Brain microvascular endothelial cell (primary cell): ENCODE results near the gene COA8.
"Not testable (repeated sequence)": the region's sequence is repeated elsewhere in the genome, so short reads cannot be mapped to it uniquely, and the experiment has no call there.

Source experiments
- DNase-seq: peaks from one replicate; pipeline ENCODE4 v3.0.0-alpha.2; 2020
- H3K27ac ChIP-seq: fragments of 250-450 bp; sonication (Bioruptor Pico); 2 replicates; pipeline ENCODE4 v1.5.1; 2020; ENCODE audit warnings: mild to moderate bottlenecking, moderate library complexity
- H3K27me3 ChIP-seq: fragments of 250-450 bp; sonication (Bioruptor Pico); replicated peaks from 2 replicates; pipeline ENCODE4 v1.5.1; 2020; ENCODE audit warnings: mild to moderate bottlenecking
- H3K36me3 ChIP-seq: fragments of 250-450 bp; sonication (Bioruptor Pico); replicated peaks from 2 replicates; pipeline ENCODE4 v1.5.1; 2020; ENCODE audit warnings: mild to moderate bottlenecking
- H3K4me3 ChIP-seq: 2 replicates; pipeline ENCODE4 v1.5.1; 2011; ENCODE audit warnings: low read depth, mild to moderate bottlenecking, control low read depth, low read length, moderate library complexity
- in situ Hi-C: cut with HindIII; loops from 2 replicates; pipeline ENCODE4 v1.10.0; 2017; ENCODE audit warnings: low sequenced_read_pairs, low pct_ligation_motif_present
- TF ChIP-seq, protein P1 (sequence below): IDR thresholded peaks from 2 replicates; pipeline ENCODE4 v1.5.1; 2011; ENCODE audit warnings: low read depth, mild to moderate bottlenecking, moderate library complexity, low read length, control low read depth, inconsistent platforms; ENCODE audit errors: missing control alignments

Gene COA8

GRCh38 chr14:103521438-103521950 lies 41.3 kb upstream of the COA8 start:
- DNase-seq, result no peak
- TF ChIP-seq, protein P1, sequence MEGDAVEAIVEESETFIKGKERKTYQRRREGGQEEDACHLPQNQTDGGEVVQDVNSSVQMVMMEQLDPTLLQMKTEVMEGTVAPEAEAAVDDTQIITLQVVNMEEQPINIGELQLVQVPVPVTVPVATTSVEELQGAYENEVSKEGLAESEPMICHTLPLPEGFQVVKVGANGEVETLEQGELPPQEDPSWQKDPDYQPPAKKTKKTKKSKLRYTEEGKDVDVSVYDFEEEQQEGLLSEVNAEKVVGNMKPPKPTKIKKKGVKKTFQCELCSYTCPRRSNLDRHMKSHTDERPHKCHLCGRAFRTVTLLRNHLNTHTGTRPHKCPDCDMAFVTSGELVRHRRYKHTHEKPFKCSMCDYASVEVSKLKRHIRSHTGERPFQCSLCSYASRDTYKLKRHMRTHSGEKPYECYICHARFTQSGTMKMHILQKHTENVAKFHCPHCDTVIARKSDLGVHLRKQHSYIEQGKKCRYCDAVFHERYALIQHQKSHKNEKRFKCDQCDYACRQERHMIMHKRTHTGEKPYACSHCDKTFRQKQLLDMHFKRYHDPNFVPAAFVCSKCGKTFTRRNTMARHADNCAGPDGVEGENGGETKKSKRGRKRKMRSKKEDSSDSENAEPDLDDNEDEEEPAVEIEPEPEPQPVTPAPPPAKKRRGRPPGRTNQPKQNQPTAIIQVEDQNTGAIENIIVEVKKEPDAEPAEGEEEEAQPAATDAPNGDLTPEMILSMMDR, result no peak
- no peaks in the 10 kb centered on the region for H3K36me3 ChIP-seq
- H3K4me3 ChIP-seq, result no peak overlapping the region
- in situ Hi-C loops, result no loop called here
- H3K27me3 ChIP-seq, result peaks cover 11% of the 10 kb centered on the region
- no peak overlapping the region for H3K27ac ChIP-seq

GRCh38 chr14:103521951-103522563 lies 40.7 kb upstream of the COA8 start:
- Histone ChIP-seq H3K4me3 (peak overlapping the region; percentile 27), H3K27ac (no peak overlapping the region), H3K36me3 (no peaks in the 10 kb centered on the region), H3K27me3 (peaks cover 11% of the 10 kb centered on the region)
- TF ChIP-seq, protein P1, result no peak
- in situ Hi-C loops, result no loop called here
- DNase-seq, result no peak

DNA sequence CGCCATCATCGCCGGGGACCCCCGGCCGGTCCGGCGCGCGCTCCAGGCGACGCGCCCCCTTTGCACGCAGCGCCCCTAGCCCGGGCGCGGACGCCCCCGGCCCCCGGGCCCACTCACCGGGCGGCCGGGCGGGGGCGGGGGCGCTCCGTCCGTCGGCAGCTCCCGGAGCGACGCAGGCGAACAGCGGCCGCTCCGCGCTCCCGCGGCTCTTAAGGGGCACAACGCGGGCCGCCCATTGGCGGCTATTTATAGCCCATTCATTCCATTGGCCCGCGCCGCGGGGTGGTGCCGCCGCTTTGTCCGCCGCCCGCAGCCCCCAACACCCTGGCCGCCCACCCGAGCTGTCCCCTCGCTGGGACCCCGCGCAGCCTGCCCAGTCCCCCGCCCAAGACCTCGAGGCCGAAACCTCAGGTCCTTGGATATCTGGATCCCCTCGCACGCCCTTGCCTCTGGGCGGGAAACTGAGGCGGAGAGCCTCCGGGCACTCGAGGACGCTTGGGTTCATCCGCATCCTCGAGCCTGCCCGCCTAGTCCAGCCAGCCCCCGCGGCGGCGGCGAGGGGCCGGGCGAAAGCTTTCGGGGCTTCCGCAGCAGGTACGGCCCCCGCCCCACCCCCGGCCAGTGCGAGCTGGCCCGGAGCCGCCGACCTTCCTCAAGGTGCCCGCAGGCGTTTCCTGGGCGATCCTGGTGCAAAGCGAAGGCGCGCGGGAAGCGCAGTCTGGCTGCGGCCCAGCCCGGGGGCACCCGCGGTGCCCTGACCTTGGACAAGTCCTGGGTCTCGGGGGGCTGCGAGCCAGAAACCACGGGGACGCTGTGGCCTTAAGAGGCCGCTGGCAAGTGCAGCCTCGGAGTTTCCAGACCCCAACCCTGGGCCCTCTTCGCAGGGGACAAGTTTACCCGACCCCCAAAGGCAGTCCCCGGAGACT lies 39.8 kb upstream of the COA8 start, which contains the start of gene CKB:
Gene CKB (minus strand): TSS at position 182 of the 926 bp plus-strand sequence. CDS start 337 bp downstream, outside the sequence.
- DNase-seq, result peak; percentile 22

GRCh38 chr14:103523575-103523954 lies 39.2 kb upstream of the COA8 start:
- in situ Hi-C loops, result no loop called here
- no peak for DNase-seq
- TF ChIP-seq, protein P1, result no peak

More for the DNA sequence above, 39.8 kb upstream of the COA8 start, which contains the start of gene CKB:
- H3K4me3 ChIP-seq, result peak within 1 kb of the TSS; percentile 27
- in situ Hi-C loops, result no loop called here
- TF ChIP-seq, protein P1, result no peak
- H3K36me3 ChIP-seq, result no peaks in the 10 kb centered on the region
- no peak within 1 kb of the TSS for H3K27ac ChIP-seq
- H3K27me3 ChIP-seq, result peaks cover 11% of the 10 kb centered on the region

GRCh38 chr14:103524002-103524935 lies 38.5 kb upstream of the COA8 start:
- no peak for DNase-seq
- Histone ChIP-seq H3K36me3 (no peaks in the 10 kb centered on the region), H3K27me3 (peaks cover 11% of the 10 kb centered on the region), H3K4me3 (no peak overlapping the region), H3K27ac (no peak overlapping the region)
- in situ Hi-C loops, result no loop called here
- TF ChIP-seq, protein P1, result no peak

More at GRCh38 chr14:103523575-103523954, 39.2 kb upstream of the COA8 start:
- Histone ChIP-seq H3K4me3 (no peak overlapping the region), H3K27me3 (peaks cover 11% of the 10 kb centered on the region), H3K27ac (no peak overlapping the region), H3K36me3 (no peaks in the 10 kb centered on the region)

- peaks cover 11% of the 10 kb centered on the region for H3K27me3 ChIP-seq
- H3K27ac ChIP-seq, in situ Hi-C loops, DNase-seq, H3K36me3 ChIP-seq, H3K4me3 ChIP-seq: not testable (repeated sequence)
Observed at GRCh38 chr14:103525430-103526246, 37.1 kb upstream of the COA8 start.
